Ectodermal cell (in vitro differentiated cells): Measurements from ENCODE around the gene ATP8B3.

ENCODE experiments used
- H3K27ac ChIP-seq: 2 replicates; pipeline ENCODE4 v1.7.0; 2013; ENCODE audit warnings: mild to moderate bottlenecking, low read depth, low read length; ENCODE audit not compliant: insufficient read depth, poor library complexity, severe bottlenecking
- H3K27me3 ChIP-seq: 2 replicates; pipeline ENCODE4 v1.7.0; 2013; ENCODE audit warnings: mild to moderate bottlenecking, low read length; ENCODE audit not compliant: insufficient read depth, control insufficient read depth, poor library complexity, severe bottlenecking
- H3K36me3 ChIP-seq: one replicate; pipeline ENCODE4 v1.7.0; 2013; ENCODE audit warnings: low read length; ENCODE audit not compliant: control insufficient read depth, insufficient read depth
- H3K4me1 ChIP-seq: one replicate; pipeline ENCODE4 v1.7.0; 2013; ENCODE audit warnings: low read length; ENCODE audit not compliant: control insufficient read depth, insufficient read depth
- H3K4me3 ChIP-seq: 2 replicates; pipeline ENCODE4 v1.7.0; 2013; ENCODE audit warnings: low read depth, low read length, control low read depth; ENCODE audit not compliant: insufficient read depth
- H3K9me3 ChIP-seq: 2 replicates; pipeline ENCODE4 v1.7.0; 2013; ENCODE audit warnings: mild to moderate bottlenecking, low read length, moderate library complexity; ENCODE audit not compliant: control insufficient read depth
- WGBS, 2 experiments: methylation state at CpG; one replicate each; pipeline ENCODE4 v1.1.7; 2013; ENCODE audit warnings: missing lambda C conversion rate in 2 of 2; 5-methylcytosine and 5-hydroxymethylcytosine counted together

Gene ATP8B3

DNA sequence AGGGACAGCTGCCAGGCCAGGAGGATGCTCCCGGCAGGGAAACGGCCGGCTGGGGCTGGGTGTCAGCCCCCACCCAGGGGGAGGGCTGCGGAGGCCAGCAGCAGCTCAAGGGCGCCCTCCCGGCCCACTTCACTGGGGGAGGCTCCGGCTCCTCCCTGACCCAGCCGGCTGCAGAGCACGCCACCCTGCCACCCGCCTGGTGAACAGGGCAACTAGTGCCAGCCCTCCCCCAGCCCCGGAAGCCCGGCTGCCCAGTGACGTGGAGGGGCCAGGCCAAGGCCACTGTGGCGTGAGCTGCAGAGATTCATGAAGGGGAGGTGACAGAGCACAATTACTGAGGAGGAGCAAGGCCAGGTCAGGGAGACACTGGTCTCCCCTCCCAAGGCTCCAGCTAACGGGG, 21.5 kb upstream of the ATP8B3 start:
- Histone ChIP-seq H3K36me3 (no peaks in the 10 kb centered on the region), H3K27me3 (no peaks in the 10 kb centered on the region), H3K4me3 (no peak overlapping the region), H3K9me3 (no peaks in the 10 kb centered on the region), H3K4me1 (peaks cover 9% of the 10 kb centered on the region), H3K27ac (no peak overlapping the region)
- WGBS, 2 experiments: 90 to 91% methylated on average over 15 of the region's 15 CpGs

- Histone ChIP-seq H3K27ac (no peak overlapping the region), H3K36me3 (no peaks in the 10 kb centered on the region), H3K4me3 (no peak overlapping the region)
Observed at GRCh38 chr19:1832046-1832663, 20.1 kb upstream of the ATP8B3 start.

GRCh38 chr19:1830978-1831377, 18.9 kb upstream of the ATP8B3 start:
- Histone ChIP-seq H3K4me3 (no peak overlapping the region), H3K4me1 (peaks cover 14% of the 10 kb centered on the region), H3K27ac (no peak overlapping the region), H3K36me3 (no peaks in the 10 kb centered on the region), H3K27me3 (no peaks in the 10 kb centered on the region), H3K9me3 (no peaks in the 10 kb centered on the region)
- WGBS, 2 experiments: 95 to 96% methylated on average over 11 of the region's 11 CpGs

More at GRCh38 chr19:1832046-1832663, 20.1 kb upstream of the ATP8B3 start:
- H3K27me3 ChIP-seq: no peaks in the 10 kb centered on the region
- whole genome bisulfite sequencing, 2 experiments: 89 to 91% methylated on average over 26 of the region's 26 CpGs
- H3K4me1 ChIP-seq: peaks cover 8% of the 10 kb centered on the region
- no peaks in the 10 kb centered on the region for H3K9me3 ChIP-seq

GRCh38 chr19:1830568-1830967, 18.5 kb upstream of the ATP8B3 start:
- Histone ChIP-seq H3K4me1 (peaks cover 14% of the 10 kb centered on the region), H3K27ac (no peak overlapping the region), H3K9me3 (no peaks in the 10 kb centered on the region), H3K4me3 (no peak overlapping the region), H3K36me3 (no peaks in the 10 kb centered on the region), H3K27me3 (no peaks in the 10 kb centered on the region)
- 95 to 96% methylated on average over 15 of the region's 15 CpGs for whole genome bisulfite sequencing, 2 experiments

DNA sequence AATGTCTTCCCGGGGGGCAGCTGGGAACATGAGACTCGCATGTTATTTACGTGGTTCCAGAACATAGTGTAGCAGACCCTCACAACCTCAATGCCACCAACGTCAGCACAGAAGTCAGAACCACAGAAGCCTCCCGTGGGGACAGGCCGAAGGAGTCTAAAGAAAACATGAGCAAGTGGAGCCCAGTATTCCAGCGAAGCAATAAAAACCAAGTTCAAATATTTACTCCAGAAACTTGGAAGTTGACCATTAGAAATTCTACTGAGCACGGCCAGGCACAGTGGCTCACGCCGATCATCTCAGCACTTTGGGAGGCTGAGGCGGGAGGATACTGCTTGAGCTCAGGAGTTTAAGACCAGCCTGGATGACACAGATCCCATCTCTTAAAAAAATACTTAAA, 17.9 kb upstream of the ATP8B3 start:
- 96 to 97% methylated on average over 11 of the region's 11 CpGs for WGBS, 2 experiments
- H3K4me1 ChIP-seq: peaks cover 14% of the 10 kb centered on the region
- H3K36me3 ChIP-seq: no peaks in the 10 kb centered on the region
- no peaks in the 10 kb centered on the region for H3K27me3 ChIP-seq
- H3K9me3 ChIP-seq: no peaks in the 10 kb centered on the region
- H3K4me3 ChIP-seq: no peak overlapping the region
- no peak overlapping the region for H3K27ac ChIP-seq

DNA sequence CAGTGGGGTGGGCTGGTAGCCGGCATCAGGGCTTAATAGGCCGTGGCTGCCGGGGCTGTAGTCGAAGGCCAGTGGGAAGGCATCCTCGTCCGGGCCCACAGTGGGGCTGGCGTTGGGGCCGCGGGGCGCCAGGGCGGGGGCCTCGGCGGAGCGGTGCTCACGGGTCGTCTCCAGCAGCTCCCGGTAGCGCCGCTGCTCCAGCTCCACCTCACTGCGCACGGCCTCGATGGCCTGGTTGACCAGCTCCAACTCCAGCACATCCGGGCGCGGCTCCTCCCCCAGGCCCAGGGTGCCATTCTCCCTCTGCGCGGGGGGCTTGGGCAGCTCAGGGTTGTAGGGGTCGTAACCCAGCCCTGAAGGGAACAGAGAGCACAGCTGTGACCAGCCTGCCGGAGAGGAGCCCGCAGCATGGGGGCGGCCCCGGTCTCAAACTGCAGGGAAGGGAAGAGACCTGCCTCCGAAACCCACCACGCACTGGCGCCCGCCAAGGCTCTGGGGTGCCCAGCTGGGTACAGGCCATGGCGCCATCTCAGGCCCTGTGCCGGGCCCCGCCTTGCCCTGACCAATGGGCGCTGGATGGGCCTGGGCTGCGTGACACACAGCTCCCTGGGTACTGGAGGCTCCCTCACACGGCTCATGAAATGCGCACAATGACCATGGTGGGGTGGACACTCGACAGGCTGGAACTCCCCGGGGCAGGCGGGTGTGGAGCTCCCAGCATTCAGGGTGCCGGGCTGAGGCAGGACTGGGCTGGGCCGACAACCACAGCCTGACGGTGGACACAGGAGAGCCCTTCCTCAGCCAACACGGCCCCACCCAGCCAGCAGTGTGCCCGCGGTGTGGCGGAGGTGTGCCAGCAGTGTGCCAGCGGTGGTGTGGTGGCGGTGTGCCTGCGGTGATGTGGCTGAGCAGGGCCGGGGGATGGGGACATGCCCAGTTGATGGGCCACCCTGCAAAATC, 16.5 kb upstream of the ATP8B3 start:
- H3K27me3 ChIP-seq: no peaks in the 10 kb centered on the region
- H3K36me3 ChIP-seq: no peaks in the 10 kb centered on the region
- no peak overlapping the region for H3K4me3 ChIP-seq
- no peak overlapping the region for H3K27ac ChIP-seq
- no peaks in the 10 kb centered on the region for H3K9me3 ChIP-seq
- WGBS, 2 experiments: 94% methylated on average over 57 of the region's 57 CpGs
- peaks cover 14% of the 10 kb centered on the region for H3K4me1 ChIP-seq

DNA sequence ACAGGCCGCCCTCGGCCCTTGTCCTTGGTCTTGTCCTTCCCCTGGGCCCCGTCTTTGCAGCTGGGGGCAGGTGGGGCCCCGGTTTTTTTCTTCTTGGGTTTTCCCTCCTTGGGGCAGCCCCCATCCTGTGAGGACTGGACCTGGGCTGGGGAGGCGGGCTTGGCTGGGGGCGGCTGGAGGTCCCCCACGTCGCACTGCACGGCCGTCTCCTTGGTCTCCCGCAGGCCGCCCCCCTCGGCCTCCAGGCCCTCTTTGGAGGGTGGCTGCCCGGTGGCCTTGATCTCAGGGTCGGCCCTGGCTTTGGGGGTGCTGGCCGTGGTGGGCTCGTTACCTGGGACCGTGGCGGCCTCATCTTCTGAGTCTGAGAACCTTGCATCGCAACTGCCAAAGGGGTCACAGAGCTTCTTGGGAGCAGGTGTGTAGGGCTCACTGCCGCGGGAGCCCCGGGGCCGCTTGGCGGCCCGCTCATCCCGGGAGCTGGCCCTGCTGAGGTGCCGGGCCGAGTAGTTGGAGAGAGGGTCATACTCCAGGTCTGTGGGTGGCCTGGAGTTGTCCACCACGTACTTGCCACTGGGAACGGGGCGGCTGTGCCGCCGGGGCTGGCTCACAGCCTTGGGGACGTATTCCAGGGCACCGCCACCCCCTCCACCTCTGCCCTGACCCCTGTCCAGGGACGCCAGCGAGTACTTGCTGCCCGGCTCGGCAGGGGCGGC, 15.6 kb upstream of the ATP8B3 start:
- 93% methylated on average over 41 of the region's 41 CpGs for WGBS, 2 experiments
- H3K27me3 ChIP-seq: no peaks in the 10 kb centered on the region
- H3K27ac ChIP-seq: no peak overlapping the region
- no peaks in the 10 kb centered on the region for H3K36me3 ChIP-seq
- H3K9me3 ChIP-seq: no peaks in the 10 kb centered on the region
- peaks cover 14% of the 10 kb centered on the region for H3K4me1 ChIP-seq
- no peak overlapping the region for H3K4me3 ChIP-seq

DNA sequence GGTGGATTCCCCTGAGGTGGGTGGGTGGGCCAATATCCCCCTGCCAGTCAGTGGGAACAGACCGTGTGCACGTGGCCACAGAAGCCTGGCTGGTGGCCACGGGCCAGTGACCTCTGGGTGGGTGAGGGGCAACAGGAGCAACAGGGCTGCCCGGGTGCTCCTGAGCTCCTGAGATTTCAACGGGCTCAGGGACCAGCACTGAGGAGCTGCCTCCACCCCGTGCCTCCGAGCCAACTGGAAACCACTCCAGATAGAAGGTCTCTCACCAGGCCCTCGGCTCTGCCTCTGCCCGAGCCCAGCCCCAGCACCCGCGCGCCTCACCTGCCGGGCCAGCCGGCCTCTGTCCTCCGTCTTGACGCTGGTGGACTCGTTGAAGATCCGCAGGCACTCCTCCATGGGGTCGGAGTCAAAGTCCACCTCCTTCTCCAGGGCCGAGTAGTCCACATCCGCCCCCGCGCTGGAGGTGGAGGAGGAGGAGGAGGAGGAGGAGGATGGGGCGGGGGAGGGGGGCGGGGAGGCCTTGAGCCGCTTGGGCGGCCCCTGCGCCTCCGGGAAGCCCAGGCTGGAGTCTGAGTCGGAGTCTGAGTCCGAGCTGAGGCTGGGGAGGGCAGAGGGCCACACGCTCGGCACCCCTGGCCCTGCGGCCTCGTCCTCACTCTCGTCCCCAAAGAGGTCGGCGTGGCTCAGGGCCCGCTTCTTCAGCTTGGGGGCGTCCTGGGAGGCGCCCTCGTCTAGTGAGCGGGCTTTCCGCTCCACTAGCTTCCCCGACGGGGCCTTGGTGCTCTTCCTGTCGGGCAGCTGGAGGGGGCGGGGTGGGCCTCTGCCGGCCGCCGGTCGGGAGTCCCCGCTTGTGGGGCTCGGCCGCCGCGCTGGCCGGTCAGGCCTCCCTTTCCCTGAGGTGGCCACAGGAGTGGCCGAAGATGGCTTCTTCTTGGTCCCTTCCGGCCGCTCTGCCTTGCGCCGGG, 14.8 kb upstream of the ATP8B3 start:
- no peaks in the 10 kb centered on the region for H3K27me3 ChIP-seq
- peaks cover 1% of the 10 kb centered on the region for H3K36me3 ChIP-seq
- no peaks in the 10 kb centered on the region for H3K9me3 ChIP-seq
- 32% methylated on average over 63 of the region's 63 CpGs for WGBS, 2 experiments
- no peak overlapping the region for H3K4me3 ChIP-seq
- H3K27ac ChIP-seq: peak overlapping the region; percentile 48
- H3K4me1 ChIP-seq: peaks cover 14% of the 10 kb centered on the region

GRCh38 chr19:1825909-1826556, 14.0 kb upstream of the ATP8B3 start:
- no peaks in the 10 kb centered on the region for H3K27me3 ChIP-seq
- peaks cover 14% of the 10 kb centered on the region for H3K4me1 ChIP-seq
- peaks cover 8% of the 10 kb centered on the region for H3K36me3 ChIP-seq
- H3K4me3 ChIP-seq: no peak overlapping the region
- H3K27ac ChIP-seq: peak overlapping the region; percentile 48
- WGBS, 2 experiments: 44 to 45% methylated on average over 15 of the region's 15 CpGs
- no peaks in the 10 kb centered on the region for H3K9me3 ChIP-seq
